VCaP (cell line): ENCODE results near the gene KCNC1.

Experiments used
- H3K27ac ChIP-seq: fragments of 450-650 bp; 2 replicates; pipeline ENCODE4 v1.5.1; 2017
- TF ChIP-seq, protein P1 (sequence below): fragments of 450-650 bp; conservative IDR thresholded peaks from 2 replicates; pipeline ENCODE4 v1.5.1; 2017; ENCODE audit warnings: mild to moderate bottlenecking, moderate library complexity

KCNC1 gene

DNA sequence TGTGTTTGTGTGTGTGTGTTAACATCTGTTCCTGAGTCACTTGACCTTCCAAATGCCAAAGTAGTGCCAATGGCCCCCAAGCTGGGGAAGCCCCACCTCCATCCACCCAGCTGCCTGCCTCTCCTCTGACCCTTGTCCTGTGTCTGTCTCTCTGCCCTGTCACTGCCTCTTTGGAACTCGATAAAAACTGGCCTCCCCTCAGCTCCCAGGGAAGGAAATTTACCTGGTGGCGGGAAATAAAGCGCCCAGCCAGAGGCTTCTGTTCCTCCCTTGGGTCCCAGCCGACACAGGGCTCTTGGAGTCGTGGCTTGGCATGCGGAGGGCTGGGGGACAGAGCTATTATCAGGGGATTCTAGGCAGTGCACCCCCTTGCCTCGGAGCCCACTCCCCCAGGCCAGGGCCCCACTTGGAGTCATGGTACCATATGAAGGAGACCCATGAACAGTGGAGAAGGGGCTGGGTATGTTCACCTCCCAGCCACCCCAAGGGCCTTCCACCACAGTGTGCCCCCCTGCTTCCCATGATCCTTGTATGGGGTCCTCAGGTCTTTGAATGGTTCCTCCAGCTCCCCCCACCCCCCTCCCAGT lies 6.2 kb downstream of the KCNC1 start:
- TF ChIP-seq, protein P1, sequence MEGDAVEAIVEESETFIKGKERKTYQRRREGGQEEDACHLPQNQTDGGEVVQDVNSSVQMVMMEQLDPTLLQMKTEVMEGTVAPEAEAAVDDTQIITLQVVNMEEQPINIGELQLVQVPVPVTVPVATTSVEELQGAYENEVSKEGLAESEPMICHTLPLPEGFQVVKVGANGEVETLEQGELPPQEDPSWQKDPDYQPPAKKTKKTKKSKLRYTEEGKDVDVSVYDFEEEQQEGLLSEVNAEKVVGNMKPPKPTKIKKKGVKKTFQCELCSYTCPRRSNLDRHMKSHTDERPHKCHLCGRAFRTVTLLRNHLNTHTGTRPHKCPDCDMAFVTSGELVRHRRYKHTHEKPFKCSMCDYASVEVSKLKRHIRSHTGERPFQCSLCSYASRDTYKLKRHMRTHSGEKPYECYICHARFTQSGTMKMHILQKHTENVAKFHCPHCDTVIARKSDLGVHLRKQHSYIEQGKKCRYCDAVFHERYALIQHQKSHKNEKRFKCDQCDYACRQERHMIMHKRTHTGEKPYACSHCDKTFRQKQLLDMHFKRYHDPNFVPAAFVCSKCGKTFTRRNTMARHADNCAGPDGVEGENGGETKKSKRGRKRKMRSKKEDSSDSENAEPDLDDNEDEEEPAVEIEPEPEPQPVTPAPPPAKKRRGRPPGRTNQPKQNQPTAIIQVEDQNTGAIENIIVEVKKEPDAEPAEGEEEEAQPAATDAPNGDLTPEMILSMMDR = no peak

DNA sequence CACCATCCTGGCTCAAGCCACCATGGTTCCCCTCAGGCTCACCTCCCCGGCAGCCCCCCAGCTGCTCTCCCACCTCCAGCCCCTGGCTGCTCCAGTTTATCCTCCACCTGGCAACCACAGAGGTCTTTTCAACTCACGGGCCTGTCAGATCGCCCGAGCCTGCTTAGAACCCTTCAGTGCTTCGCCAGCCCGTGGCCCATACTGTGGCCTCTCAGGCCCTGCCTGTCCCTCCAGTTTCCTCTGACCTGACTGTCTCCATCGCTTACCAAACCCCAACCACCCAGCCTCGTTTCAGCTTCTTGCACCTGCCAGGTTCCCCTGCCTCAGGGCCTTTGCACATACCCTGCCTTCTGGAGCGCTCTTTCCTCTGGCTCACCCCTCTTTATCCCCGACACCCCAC lies 6.9 kb downstream of the KCNC1 start:
- no peak overlapping the region for H3K27ac ChIP-seq
- TF ChIP-seq, protein P1 = no peak

More for the DNA sequence above, 6.2 kb downstream of the KCNC1 start:
- no peak overlapping the region for H3K27ac ChIP-seq

DNA sequence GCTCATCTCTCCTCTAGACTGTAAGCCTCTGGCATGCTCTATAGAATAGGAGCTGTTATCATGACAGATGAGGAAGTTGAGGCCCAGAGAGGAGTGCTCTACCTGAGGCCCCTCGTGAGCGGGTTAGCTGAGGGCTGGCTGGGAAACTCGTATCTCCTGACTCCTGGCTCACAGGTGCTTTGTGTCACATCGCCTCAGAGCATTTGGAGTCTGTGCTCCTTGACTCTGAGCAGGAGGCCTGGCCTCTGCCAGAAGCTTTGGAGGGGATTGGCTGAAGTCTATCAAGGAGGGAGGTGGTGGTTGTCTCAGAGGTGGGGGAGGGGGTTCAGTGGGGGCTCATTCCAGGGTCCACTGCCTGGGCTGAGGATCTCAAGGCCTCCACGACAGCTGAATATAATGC lies 7.4 kb downstream of the KCNC1 start:
- H3K27ac ChIP-seq = no peak overlapping the region
- TF ChIP-seq, protein P1 = no peak

DNA sequence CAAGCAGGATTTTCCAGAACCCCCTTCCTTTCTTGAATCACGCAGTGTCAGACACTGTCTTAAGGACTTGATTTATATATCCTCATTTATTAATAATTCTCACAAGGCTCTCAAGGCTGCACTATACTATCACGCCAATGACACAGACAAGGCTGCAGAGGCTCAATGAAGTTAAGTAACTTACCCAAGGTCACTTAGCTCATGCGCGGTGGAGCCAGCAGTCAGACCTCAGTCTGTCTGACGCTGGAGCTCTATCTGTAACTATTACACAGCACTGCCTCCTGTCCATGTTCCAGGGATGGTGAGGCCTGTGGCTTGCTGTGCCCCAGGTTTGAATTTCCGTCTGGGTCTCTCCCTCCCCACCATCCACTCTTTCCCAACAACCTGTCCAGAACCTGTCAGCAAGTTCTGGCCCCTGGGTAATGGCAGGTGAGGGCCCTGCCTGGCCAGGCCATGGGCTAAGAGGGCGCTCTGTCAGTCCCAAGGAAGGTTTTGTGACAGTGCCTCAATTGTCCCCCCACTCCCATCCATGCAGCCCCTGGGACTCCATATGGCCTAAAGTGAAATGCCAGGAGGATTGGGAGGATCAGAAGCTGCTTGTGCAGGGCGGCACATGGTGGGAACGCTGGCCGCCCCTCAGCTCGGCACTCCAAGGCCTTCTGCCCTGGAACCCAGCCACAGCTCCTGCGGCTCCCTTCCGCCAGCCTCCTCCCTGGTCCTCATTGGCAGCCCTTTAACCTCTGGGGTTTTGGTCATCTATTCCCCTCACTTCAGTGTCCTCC lies 8.6 kb downstream of the KCNC1 start:
- TF ChIP-seq, protein P1 = no peak
- no peak overlapping the region for H3K27ac ChIP-seq

DNA sequence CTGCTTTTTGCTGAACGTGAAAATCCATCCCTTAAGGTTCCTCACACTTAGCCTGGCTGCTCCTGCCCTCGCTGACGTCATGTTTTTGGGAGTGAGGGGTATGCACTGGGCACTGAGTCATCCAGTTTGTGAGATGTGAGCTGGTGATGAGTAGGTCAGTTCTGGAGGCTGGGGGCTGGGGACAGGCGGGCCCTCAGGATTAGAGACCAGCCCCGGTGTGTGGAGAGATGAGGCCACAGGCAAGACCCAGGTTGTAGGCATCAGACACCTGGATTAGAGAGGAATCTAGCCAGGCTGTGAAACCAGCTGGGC lies 9.2 kb downstream of the KCNC1 start:
- H3K27ac ChIP-seq = no peak overlapping the region
- TF ChIP-seq, protein P1 = no peak

DNA sequence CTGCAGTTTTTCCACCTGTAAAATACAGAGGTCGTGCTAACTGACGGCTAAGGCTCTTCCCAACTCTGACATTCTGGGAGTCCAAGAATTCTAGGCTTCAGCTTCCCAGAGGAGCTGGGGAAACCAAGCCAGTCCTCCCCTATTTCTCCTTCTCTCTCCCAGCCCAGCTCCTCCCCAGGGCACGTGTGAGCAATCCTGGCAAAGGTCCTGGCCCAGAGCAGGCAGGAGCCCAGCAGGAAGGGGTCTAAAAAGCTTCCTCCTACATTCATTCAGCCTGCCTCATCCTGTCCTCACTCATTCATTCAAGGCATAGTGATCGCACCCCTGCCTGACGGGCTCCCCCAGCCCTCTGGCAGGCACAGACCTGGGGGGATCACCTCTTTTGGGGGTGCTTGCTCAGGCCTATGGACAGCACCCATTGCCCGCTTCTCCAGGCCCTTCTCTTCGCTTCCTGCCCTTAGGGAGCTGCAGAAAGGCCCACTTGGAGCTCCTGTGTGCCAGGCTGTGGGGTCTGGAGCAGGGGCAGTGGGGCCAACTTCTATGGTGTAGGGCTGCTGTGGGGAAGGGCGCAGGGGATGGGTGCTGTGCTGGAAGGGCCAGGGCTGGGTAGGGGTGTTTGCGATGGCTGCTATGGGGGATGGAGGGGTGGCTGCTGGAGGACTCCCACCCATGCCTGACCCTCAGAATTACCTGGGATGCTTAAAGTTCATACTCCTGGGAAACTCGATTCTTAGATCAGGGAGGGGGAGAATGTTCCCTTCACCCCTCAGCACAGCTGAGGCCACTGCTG lies 9.8 kb downstream of the KCNC1 start:
- TF ChIP-seq, protein P1 = no peak
- H3K27ac ChIP-seq = no peak overlapping the region

DNA sequence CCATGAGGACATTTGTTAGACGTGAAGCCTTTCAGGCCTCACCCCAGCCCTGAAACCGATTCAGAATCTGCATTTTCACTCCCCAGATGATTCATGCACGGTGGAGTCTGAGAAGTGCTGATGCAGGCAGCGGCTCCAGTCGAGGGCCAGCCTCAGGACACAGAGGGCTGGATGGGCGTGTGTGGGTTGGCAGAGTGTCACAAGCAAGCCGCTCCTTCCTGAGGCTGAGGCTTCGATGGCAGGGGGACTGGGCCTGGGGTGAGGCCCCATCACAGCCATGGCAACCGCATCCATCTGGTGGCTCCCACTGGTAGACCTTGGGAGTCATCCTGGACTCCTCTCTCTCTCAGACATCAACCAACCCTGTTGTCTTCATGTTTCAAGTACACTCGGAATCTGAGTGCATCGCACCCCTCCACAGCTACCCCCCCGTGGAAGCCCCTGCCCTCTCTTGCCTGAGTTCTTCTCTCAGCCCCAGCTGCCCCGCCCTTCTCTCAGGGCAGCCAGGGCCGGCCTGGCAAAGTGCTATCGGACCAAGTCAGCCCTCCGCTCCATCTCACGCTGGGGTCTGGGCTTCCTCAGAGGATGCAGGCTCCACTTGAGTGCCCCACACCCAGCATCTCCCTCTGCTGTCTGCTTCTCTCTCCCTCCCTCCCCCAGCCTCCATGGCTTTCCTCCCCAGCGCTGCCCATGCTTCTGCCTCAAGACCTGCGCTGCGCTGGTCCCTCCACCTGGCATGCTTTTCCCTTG lies 10.6 kb downstream of the KCNC1 start:
- no peak overlapping the region for H3K27ac ChIP-seq
- TF ChIP-seq, protein P1 = no peak
